Diencephalon (tissue), 1 donor: ENCODE results near the gene FOXL1. TPM values are rescaled to one million over a fixed set of nuclear protein-coding genes. Genes with fewer than 3 reads are reported as not detected.

ENCODE experiments used
- total RNA-seq: library from RNA; depleted of rRNA; stranded (reverse); fragments of >200 nt; gene quantifications from one replicate; pipeline ENCODE4 v1.2.3, GENCODE V29; 2014

Gene FOXL1
- 1.2 TPM for total RNA-seq

GRCh38 chr16:86578061-86578599 is at the start of gene FOXL1:
Gene FOXL1, plus strand, starts transcription at chr16:86578549. Its CDS starts 175 bp downstream, at chr16:86578724.

DNA sequence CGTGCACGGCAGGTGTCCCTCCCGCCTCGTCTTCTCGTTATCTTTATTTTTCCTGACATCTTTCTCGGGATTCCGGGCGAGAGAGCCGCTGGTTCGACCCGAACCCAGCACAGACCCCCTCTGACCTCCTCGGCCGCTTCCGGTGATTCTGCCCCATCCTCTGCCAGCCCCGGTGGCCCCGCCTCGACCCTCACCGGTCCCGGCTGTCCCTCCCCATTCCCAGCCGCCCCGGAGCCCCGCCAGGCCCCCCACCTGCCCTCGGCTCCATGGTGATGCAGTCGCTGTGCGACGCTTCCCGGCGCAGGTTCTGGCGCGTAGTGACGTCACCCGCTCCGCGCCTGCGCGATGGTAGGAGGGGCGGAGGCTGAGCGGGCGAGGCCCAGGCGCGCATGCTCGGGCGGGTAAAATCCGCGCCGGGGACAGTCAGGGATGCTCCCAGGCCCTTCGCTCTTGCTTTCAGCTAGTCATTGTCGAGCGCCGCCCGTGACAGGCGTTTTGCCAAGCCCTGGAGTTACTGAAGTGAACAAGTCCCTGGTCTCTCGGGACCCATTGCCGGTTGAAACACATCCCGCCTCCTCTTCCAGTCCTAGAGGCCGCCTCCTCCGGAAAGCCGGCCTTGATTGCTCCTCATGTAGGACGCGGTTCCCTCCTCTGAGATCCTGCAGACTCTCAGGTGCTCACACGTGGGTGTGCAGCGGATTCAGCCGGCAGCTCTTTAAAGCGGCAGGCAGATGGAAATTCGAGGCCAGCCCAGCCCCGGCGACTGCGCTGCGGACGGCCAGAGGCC is 23.2 kb upstream of the FOXL1 start, which contains the start of gene MTHFSD:
MTHFSD (minus strand) TSS at position 319 of the 787 bp plus-strand sequence; CDS start at position 268, 51 bp downstream.

GRCh38 chr16:86566601-86566965 is 11.8 kb upstream of the FOXL1 start, which contains the start of gene FOXC2:
Gene FOXC2, plus strand, starts transcription at chr16:86566829. Its CDS starts 507 bp downstream, at chr16:86567336.

Other genes starting within 250 kb of the FOXL1 start
- gene FOXF1, start 68.0 kb upstream of the FOXL1 start, total RNA-seq = 0.92 TPM
- 13.6 TPM for gene MTHFSD, start 23.3 kb upstream of the FOXL1 start, total RNA-seq
- gene FOXC2, start 11.7 kb upstream of the FOXL1 start, total RNA-seq = 0.23 TPM